Prostate gland (tissue), 2 donors: ENCODE measurements around the gene LYRM4. TPM values are rescaled to one million over a fixed set of nuclear protein-coding genes. Genes with fewer than 3 reads are reported as not detected.

ENCODE experiments used
- DNase-seq: peaks from one replicate; pipeline ENCODE4 v3.0.0-alpha.2; 2019; ENCODE audit warnings: low spot score
- H3K27ac ChIP-seq, 2 donors: fragments of 200-600 bp; sonication (generic); 2 replicates each; pipeline ENCODE4 v1.5.1; 2017 to 2019
- H3K27me3 ChIP-seq: fragments of 200-600 bp; sonication (generic); replicated peaks from 2 replicates; pipeline ENCODE4 v1.5.1; 2019; ENCODE audit not compliant: insufficient read depth
- H3K36me3 ChIP-seq, 2 donors: fragments of 200-600 bp; sonication (generic); 1 replicate in 1 of 2; 2 replicates in 1 of 2; pipeline versions ENCODE4 v1.5.1 to v1.8.1; 2017 to 2019
- H3K4me1 ChIP-seq: fragments of 200-600 bp; sonication (generic); replicated peaks from 2 replicates; pipeline ENCODE4 v1.5.1; 2019
- H3K4me3 ChIP-seq, 2 donors: fragments of 200-600 bp; sonication (generic); 2 replicates each; pipeline ENCODE4 v1.5.1; 2017 to 2019
- H3K9me3 ChIP-seq: fragments of 200-600 bp; sonication (generic); 2 replicates; pipeline ENCODE4 v1.5.1; 2017
- POLR2A ChIP-seq: fragments of 450-650 bp; IDR thresholded peaks from one replicate; pipeline ENCODE4 v1.6.1; 2016; ENCODE audit warnings: antibody characterized with exemption, mild to moderate bottlenecking
- POLR2AphosphoS5 ChIP-seq: sonication (generic); formaldehyde crosslinking; IDR thresholded peaks from one replicate; pipeline ENCODE4 v1.6.1; 2017; ENCODE audit warnings: antibody characterized with exemption
- WGBS: methylation state at CpG from one replicate; pipeline ENCODE4 v1.1.5; 2018; 5-methylcytosine and 5-hydroxymethylcytosine counted together
- intact Hi-C: fragments of 100-400 bp; cut with DNase I; formaldehyde crosslinking; loops from one replicate; pipeline ENCODE4 v1.14.2; 2022
- total RNA-seq, 2 donors: library from RNA; depleted of rRNA; stranded (reverse); fragments of >200 nt; gene quantifications; one replicate each; pipeline ENCODE4 v1.1.0, GENCODE V29; 2016
- TF ChIP-seq, protein P1 (sequence below), 4 experiments: fragments of 200-600 bp in 2 of 4; fragments of 450-650 bp in 2 of 4; sonication (generic) in 2 of 4; IDR thresholded peaks; 1 replicate in 3 of 4; 2 replicates in 1 of 4; pipeline ENCODE4 v1.5.1; 2016 to 2019; ENCODE audit warnings: antibody characterized with exemption in 4 of 4, mild to moderate bottlenecking in 2 of 4, moderate library complexity in 2 of 4

The LYRM4 gene
- total RNA-seq, 2 donors from 2014 or later = 21.4 to 23.7 TPM

DNA sequence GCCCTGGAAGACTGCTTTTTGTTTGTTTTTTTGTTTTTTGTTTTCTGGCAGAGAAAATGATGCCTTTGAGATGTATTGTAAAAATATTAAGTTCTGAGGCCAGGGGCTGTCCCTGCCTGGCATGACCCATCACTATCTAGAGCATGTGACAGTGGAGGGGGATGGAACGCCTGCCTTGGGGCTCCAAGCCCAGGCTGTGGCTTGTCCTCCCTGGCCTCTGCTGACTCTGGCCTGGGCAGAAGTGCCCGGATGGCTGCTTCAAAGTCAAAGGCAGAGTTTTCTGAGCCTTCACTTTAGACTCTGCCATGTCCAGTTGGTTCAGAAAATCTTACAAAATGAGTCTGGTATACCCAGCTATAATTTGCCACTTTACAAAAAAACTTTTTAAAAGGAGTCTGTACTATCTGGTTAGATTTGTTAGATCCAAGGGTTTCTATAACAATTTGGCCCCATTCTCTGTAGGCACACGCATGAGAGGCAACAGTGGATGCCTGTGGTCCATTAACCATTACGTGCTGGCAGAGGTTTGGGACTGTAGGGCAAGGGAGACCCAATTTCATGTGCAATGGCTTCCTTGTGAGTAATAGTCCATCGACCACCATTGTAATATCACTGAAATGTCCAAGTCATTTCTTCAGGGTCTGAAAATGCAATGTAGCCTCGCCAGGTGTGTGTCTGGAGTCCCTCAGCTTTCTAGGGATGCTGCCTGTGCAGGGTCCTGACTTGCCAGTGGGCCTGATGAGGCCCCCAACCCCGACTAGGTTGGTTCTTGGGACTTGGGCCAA lies 167.3 kb downstream of the LYRM4 start:
- no peaks in the 10 kb centered on the region for H3K36me3 ChIP-seq
- no peak overlapping the region for H3K27ac ChIP-seq
- H3K27me3 ChIP-seq = no peaks in the 10 kb centered on the region
- no peak overlapping the region for H3K4me3 ChIP-seq
- 86% methylated on average over 7 of the region's 7 CpGs for WGBS
- no peaks in the 10 kb centered on the region for H3K9me3 ChIP-seq
- no peaks in the 10 kb centered on the region for H3K4me1 ChIP-seq
- TF ChIP-seq POLR2AphosphoS5 = no peak
- TF ChIP-seq, protein P1, sequence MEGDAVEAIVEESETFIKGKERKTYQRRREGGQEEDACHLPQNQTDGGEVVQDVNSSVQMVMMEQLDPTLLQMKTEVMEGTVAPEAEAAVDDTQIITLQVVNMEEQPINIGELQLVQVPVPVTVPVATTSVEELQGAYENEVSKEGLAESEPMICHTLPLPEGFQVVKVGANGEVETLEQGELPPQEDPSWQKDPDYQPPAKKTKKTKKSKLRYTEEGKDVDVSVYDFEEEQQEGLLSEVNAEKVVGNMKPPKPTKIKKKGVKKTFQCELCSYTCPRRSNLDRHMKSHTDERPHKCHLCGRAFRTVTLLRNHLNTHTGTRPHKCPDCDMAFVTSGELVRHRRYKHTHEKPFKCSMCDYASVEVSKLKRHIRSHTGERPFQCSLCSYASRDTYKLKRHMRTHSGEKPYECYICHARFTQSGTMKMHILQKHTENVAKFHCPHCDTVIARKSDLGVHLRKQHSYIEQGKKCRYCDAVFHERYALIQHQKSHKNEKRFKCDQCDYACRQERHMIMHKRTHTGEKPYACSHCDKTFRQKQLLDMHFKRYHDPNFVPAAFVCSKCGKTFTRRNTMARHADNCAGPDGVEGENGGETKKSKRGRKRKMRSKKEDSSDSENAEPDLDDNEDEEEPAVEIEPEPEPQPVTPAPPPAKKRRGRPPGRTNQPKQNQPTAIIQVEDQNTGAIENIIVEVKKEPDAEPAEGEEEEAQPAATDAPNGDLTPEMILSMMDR (IDR thresholded peaks at IDR 0.05) = no peak
- no peak for TF ChIP-seq POLR2A
- no peak for DNase-seq
- intact Hi-C loops = no loop called here

DNA sequence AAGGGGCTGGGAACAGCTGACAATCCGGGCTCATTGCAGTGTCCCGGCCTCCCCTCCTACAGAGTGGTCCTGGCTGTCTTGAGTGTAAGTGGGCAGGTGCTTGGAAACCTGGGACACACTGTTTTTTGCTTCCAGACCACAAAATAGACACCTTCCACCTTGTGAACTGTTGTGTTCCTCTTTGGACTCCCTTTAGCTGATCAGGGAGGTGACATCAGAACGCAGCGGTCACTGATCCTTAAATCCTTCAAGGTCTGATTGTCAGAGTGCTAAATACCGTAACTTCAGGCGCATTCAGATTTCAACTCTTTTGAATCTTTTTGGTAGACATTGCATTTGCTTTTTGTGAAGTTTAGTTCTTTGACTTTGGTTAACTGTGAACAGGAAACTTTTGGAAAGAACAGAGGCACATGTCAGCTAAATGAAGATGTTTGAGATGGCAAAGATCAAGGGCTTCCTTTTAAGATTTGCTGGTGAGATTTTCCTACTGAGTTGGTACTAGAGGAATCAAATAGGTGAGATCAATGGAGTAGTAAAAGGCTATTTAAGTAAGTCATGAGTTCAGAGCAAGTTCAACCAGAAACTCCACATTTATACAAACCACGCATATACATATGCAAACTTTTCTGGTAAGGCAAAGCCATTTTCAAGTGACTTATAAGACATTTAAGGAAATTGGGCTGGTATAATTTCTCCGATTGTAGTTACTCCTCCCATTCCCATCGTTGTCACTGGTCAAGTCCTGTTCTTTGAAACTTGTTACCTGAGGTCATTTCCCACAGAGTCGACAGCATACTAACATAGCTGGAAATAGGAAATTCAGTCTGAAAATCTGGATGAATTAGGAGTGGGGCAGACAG lies 169.3 kb downstream of the LYRM4 start:
- 84% methylated on average over 10 of the region's 10 CpGs for WGBS
- Histone ChIP-seq H3K27ac (no peak overlapping the region), H3K4me3 (no peak overlapping the region), H3K4me1 (no peaks in the 10 kb centered on the region), H3K9me3 (no peaks in the 10 kb centered on the region), H3K36me3 (no peaks in the 10 kb centered on the region), H3K27me3 (no peaks in the 10 kb centered on the region)
- intact Hi-C loops = no loop called here
- DNase-seq = no peak
- no peak for TF ChIP-seq POLR2A
- TF ChIP-seq POLR2AphosphoS5 = no peak

DNA sequence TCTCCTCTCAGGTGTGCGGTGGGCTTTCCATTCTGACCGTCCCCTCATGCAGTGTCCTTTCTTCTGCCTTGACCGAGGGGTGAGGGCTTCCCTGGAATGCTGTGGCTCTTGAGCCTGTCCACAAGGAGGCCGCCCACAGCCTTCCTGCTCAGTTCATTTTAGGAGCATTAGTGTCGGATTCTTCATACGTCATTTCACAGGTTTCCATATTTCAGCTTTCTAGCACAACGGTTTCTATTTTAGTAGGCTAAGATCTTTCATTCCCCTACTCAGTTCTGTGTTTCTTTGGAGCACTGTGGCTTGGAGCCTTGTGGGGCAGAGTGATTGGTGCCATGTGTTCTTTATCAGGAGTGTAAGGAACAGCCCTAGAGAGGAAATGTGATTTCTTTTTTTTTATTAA lies 170.1 kb downstream of the LYRM4 start:
- Histone ChIP-seq H3K36me3 (no peaks in the 10 kb centered on the region), H3K27me3 (no peaks in the 10 kb centered on the region), H3K27ac (no peak overlapping the region), H3K4me1 (no peaks in the 10 kb centered on the region), H3K4me3 (no peak overlapping the region), H3K9me3 (no peaks in the 10 kb centered on the region)
- WGBS = 87% methylated on average over 7 of the region's 7 CpGs
- DNase-seq = no peak
- TF ChIP-seq POLR2AphosphoS5 (no peak), POLR2A (no peak)
- TF ChIP-seq, protein P1 (IDR thresholded peaks at IDR 0.05) = no peak
- intact Hi-C loops = no loop called here

DNA sequence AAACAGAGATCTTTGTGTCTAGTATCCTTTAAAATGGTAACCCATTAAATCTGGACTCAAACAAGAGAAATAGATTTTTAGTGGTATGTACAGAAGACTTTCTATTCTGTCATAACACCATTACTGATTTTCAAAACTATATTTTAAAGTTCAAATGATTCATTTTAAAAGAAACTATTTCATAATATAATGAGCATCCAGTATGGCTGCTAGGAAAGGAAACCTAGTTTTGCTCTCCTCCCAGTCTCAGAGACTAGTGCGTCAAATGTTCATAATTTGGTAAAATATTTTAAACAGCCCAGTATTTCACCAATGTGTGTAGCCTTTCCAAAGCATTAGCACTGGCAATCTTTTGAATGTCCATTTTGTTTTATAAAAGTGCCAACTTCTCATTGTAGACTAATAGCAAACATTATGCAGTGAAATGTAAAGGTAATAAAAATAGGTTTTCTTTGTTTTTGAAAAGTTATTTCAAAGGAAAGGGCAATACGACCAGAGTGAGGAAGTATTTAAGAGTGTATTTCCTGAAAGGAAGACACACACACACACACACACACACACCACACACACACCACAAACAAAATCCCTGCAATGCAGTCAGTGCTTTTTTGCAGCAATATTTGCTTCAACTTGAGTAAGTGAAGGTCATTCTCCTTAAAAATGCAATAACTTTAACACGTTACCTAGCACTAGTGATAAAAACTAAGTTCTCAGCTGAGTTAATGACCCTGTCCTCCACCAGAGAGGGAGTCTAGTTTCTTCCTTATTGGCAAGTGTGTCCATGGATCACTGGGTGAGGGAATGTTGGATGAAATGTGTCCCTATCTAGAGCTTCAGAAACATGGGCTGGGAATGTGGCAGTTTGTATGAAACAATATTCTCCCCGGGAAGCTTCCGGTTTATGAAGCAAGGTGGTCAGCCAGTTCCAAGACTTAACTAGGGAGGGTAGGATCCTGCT lies 171.0 kb downstream of the LYRM4 start:
- H3K27ac ChIP-seq = no peak overlapping the region
- H3K4me3 ChIP-seq = no peak overlapping the region
- DNase-seq = no peak
- 79% methylated on average over 5 of the region's 5 CpGs for WGBS
- H3K27me3 ChIP-seq = no peaks in the 10 kb centered on the region
- H3K4me1 ChIP-seq = no peaks in the 10 kb centered on the region
- no peaks in the 10 kb centered on the region for H3K36me3 ChIP-seq
- TF ChIP-seq, protein P1 (IDR thresholded peaks at IDR 0.05) = no peak
- TF ChIP-seq POLR2AphosphoS5 = no peak
- TF ChIP-seq POLR2A = no peak
- no peaks in the 10 kb centered on the region for H3K9me3 ChIP-seq
- intact Hi-C loops = no loop called here

DNA sequence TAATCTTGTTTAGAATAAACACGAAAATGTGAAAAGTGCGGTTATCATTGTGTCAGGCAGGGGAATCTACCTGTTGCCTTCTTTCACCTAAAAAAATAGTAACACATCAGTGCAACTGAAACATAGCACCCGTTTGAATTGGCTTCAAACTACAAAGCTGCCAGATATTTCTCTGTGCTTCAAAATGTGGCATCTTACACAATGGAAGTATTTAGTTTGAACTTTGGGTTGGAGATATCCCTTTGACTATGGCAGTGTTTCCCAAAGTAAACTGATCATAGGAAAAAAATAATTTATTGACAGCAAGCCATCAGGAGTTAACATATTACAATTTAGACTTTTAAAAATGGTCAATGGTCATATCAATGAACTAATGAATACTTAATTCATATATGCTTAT lies 172.0 kb downstream of the LYRM4 start:
- intact Hi-C loops = no loop called here
- 77% methylated on average over 3 of the region's 3 CpGs for WGBS
- no peak for DNase-seq
- Histone ChIP-seq H3K4me3 (no peak overlapping the region), H3K4me1 (no peaks in the 10 kb centered on the region), H3K27me3 (no peaks in the 10 kb centered on the region), H3K36me3 (no peaks in the 10 kb centered on the region), H3K27ac (no peak overlapping the region), H3K9me3 (no peaks in the 10 kb centered on the region)
- TF ChIP-seq, protein P1 (IDR thresholded peaks at IDR 0.05) = no peak
- no peak for TF ChIP-seq POLR2AphosphoS5
- TF ChIP-seq POLR2A = no peak
